HepG2 (cell line): ENCODE data around the gene ALB. TPM values are rescaled to one million over a fixed set of nuclear protein-coding genes. Genes with fewer than 3 reads are reported as not detected.

ENCODE experiments used
- ATAC-seq: fragments of 200-7000 bp; cut with Tn5 transposase; 3 replicates; pipeline ENCODE4 v1.9.1; 2020; ENCODE audit warnings: mild to moderate bottlenecking, moderate library complexity
- BruUV-seq: library from RNA; stranded (reverse); fragments of 400-500 nt; replicated peaks from 2 replicates; lab custom pipeline; 2021; lab: Mats Ljungman, UMichigan
- CTCF ChIA-PET: fragments of 300-600 bp; formaldehyde crosslinking; extraction: SDS; loops from one replicate; lab custom pipeline; 2021; ENCODE audit warnings: low total read pairs, inconsistent platforms, low intra/inter-chr PET ratio; lab: Yijun Ruan, JAX
- POLR2A ChIA-PET: fragments of 350-600 bp; sonication (Branson Sonifier 250); formaldehyde crosslinking; loops from one replicate; lab custom pipeline; 2020; ENCODE audit warnings: antibody characterized with exemption, inconsistent platforms; lab: Yijun Ruan, JAX
- DNase-seq: peaks from one replicate; pipeline ENCODE4 v3.0.0-alpha.2; 2015; ENCODE audit warnings: low spot score
- FAIRE-seq: peaks from 3 replicates; lab custom pipeline; 2011; peaks lifted over from hg19 to GRCh38; lab: Jason Lieb, UNC
- H2AFZ ChIP-seq: one replicate; pipeline ENCODE4 v1.6.1; 2011; ENCODE audit warnings: low read length, inconsistent platforms
- H3K27ac ChIP-seq: fragments of 300-600 bp; 3 replicates; pipeline ENCODE4 v1.8.0; 2011; ENCODE audit warnings: mixed run types, mild to moderate bottlenecking, mixed read lengths, low read length, inconsistent platforms; ENCODE audit not compliant: insufficient read depth; ENCODE audit errors: extremely low read length
- H3K27me3 ChIP-seq, 2 experiments: fragments of 200-600 bp in 1 of 2; 2 replicates in 1 of 2; 3 replicates in 1 of 2; pipeline versions ENCODE4 v1.6.0 to v1.8.0; 2011; ENCODE audit warnings: low read length in 2 of 2, mild to moderate bottlenecking in 2 of 2, moderate library complexity in 2 of 2, inconsistent platforms in 1 of 2; ENCODE audit not compliant: insufficient read depth in 2 of 2, control insufficient read depth in 1 of 2
- H3K36me3 ChIP-seq, 2 experiments: fragments of 200-600 bp in 1 of 2; replicated peaks in 1 of 2; 2 replicates in 1 of 2; 3 replicates in 1 of 2; pipeline versions ENCODE4 v1.5.1 to v1.8.0; 2011; ENCODE audit warnings: low read length in 2 of 2, inconsistent platforms in 1 of 2; ENCODE audit not compliant: insufficient read depth in 2 of 2, control insufficient read depth in 1 of 2
- H3K4me1 ChIP-seq: 2 replicates; pipeline ENCODE4 v1.5.1; 2012; ENCODE audit warnings: low read length, inconsistent platforms; ENCODE audit not compliant: insufficient read depth
- H3K4me2 ChIP-seq: 2 replicates; pipeline ENCODE4 v1.6.0; 2011; ENCODE audit warnings: low read depth, low read length, inconsistent platforms
- H3K4me3 ChIP-seq, 3 experiments: fragments of 200-600 bp in 1 of 3; sonication (generic), shearing (Covaris generic) in 1 of 3; replicated peaks in 1 of 3; 2 replicates each; pipeline ENCODE4 v1.5.1; 2011 to 2016; ENCODE audit warnings: low read length in 3 of 3, inconsistent platforms in 2 of 3, low read depth in 2 of 3, mild to moderate bottlenecking in 2 of 3, control low read depth in 1 of 3, mixed read lengths in 1 of 3; ENCODE audit not compliant: insufficient read depth in 1 of 3
- H3K79me2 ChIP-seq: one replicate; pipeline ENCODE4 v1.6.1; 2011; ENCODE audit warnings: low read length, inconsistent platforms; ENCODE audit not compliant: insufficient read depth
- H3K9ac ChIP-seq: 2 replicates; pipeline ENCODE4 v1.6.0; 2011; ENCODE audit warnings: mild to moderate bottlenecking, low read depth, low read length, inconsistent platforms; ENCODE audit not compliant: insufficient read depth
- H3K9me3 ChIP-seq: 2 replicates; pipeline ENCODE4 v1.5.1; 2012; ENCODE audit warnings: mild to moderate bottlenecking, low read length
- H4K20me1 ChIP-seq: 2 replicates; pipeline ENCODE4 v1.6.0; 2011; ENCODE audit warnings: inconsistent platforms, mild to moderate bottlenecking, low read length, moderate library complexity; ENCODE audit not compliant: insufficient read depth
- ADNP ChIP-seq: sonication (generic); formaldehyde crosslinking; IDR thresholded peaks from 2 replicates; pipeline ENCODE4 v1.4.0; 2020; ENCODE audit warnings: missing genetic modification reagents
- AGO2 ChIP-seq: fragments of 200-400 bp; formaldehyde crosslinking; optimal IDR thresholded peaks from 2 replicates; pipeline ENCODE3; 2017; ENCODE audit warnings: mild to moderate bottlenecking, low read depth, low read length, moderate library complexity
- CEBPG ChIP-seq: IDR thresholded peaks from 2 replicates; pipeline ENCODE4 v1.6.1; 2016
- CHD4 ChIP-seq: fragments of 200-600 bp; sonication (generic); IDR thresholded peaks from 2 replicates; pipeline ENCODE4 v1.7.0; 2017; ENCODE audit warnings: mild to moderate bottlenecking, low read length, borderline replicate concordance
- HDAC6 ChIP-seq: fragments of 200-600 bp; sonication (generic); IDR thresholded peaks from 2 replicates; pipeline ENCODE4 v1.7.0; 2017; ENCODE audit warnings: mild to moderate bottlenecking, antibody characterized with exemption, low read length, low read depth
- KLF9 ChIP-seq: IDR thresholded peaks from 2 replicates; pipeline ENCODE4 v1.6.1; 2016; ENCODE audit warnings: low read depth
- MTA3 ChIP-seq: sonication (generic); formaldehyde crosslinking; IDR thresholded peaks from 2 replicates; pipeline ENCODE4 v1.4.0; 2020; ENCODE audit warnings: missing genetic modification reagents
- PBX3 ChIP-seq: sonication (generic); formaldehyde crosslinking; IDR thresholded peaks from 2 replicates; pipeline ENCODE4 v1.8.1; 2023; ENCODE audit warnings: missing genetic modification reagents, inconsistent platforms, borderline replicate concordance
- PHF8 ChIP-seq: sonication (generic); formaldehyde crosslinking; IDR thresholded peaks from 2 replicates; pipeline ENCODE4 v1.5.0; 2020; ENCODE audit warnings: missing genetic modification reagents
- SNAI1 ChIP-seq: sonication (generic); formaldehyde crosslinking; IDR thresholded peaks from 2 replicates; pipeline ENCODE4 v1.5.0; 2020; ENCODE audit warnings: mild to moderate bottlenecking, missing genetic modification reagents, borderline replicate concordance
- U2AF1 ChIP-seq: fragments of 200-400 bp; formaldehyde crosslinking; optimal IDR thresholded peaks from 2 replicates; pipeline ENCODE3; 2017; ENCODE audit warnings: mild to moderate bottlenecking, low read depth, low read length
- ZBTB20 ChIP-seq: sonication (generic); formaldehyde crosslinking; IDR thresholded peaks from 2 replicates; pipeline ENCODE4 v1.8.1; 2023; ENCODE audit warnings: missing genetic modification reagents, low read depth, mild to moderate bottlenecking, borderline replicate concordance
- ZFYVE20 ChIP-seq: sonication (generic); formaldehyde crosslinking; IDR thresholded peaks from 2 replicates; pipeline ENCODE4 v1.8.0; 2023; ENCODE audit warnings: low read depth, mild to moderate bottlenecking, moderate library complexity, missing genetic modification reagents, borderline replicate concordance
- ZNF703 ChIP-seq: sonication (generic); formaldehyde crosslinking; IDR thresholded peaks from 2 replicates; pipeline ENCODE4 v1.5.1; 2020; ENCODE audit warnings: missing genetic modification reagents, mild to moderate bottlenecking, moderate library complexity, borderline replicate concordance
- ZNF746 ChIP-seq: sonication (generic); formaldehyde crosslinking; IDR thresholded peaks from 2 replicates; pipeline ENCODE4 v1.8.0; 2022; ENCODE audit warnings: mild to moderate bottlenecking, missing genetic modification reagents
- whole genome bisulfite sequencing: methylation state at CpG from one replicate; pipeline ENCODE4 v1.1.6; 2017; ENCODE audit warnings: low lambda C conversion rate; 5-methylcytosine and 5-hydroxymethylcytosine counted together
- in situ Hi-C: cut with HindIII; loops from 2 replicates; pipeline ENCODE4 v1.10.0; 2017; ENCODE audit warnings: low pct_unique_long_range_greater_than_20kb; ENCODE audit not compliant: extremely low pct_ligation_motif_present
- intact Hi-C: fragments of 100-400 bp; cut with micrococcal nuclease; formaldehyde crosslinking; loops from one replicate; pipeline ENCODE4 v1.10.0; 2022; ENCODE audit not compliant: unreplicated experiment
- polyA plus RNA-seq, 8 experiments: library from polyadenylated mRNA; depleted of rRNA in 3 of 8; stranded (reverse) in 7 of 8; unstranded in 1 of 8; fragments of >200 nt; fragmentation: Illumina TruSeq in 4 of 8; extraction: Trizol in 4 of 8; gene quantifications; 2 replicates each; pipeline versions ENCODE4 v1.2.1 to v1.2.3, GENCODE V29; 2011 to 2016; ENCODE audit warnings: low read depth in 4 of 8, missing spikeins in 1 of 8, mixed read lengths in 1 of 8; ENCODE audit not compliant: insufficient read depth in 1 of 8
- total RNA-seq, 5 experiments: library from RNA; depleted of rRNA; stranded (reverse); fragments of >200 nt; fragmentation: Illumina TruSeq; extraction: Trizol; gene quantifications; 2 replicates each; pipeline ENCODE4 v1.2.3, GENCODE V29; 2016; ENCODE audit warnings: low read depth in 1 of 5
- TF ChIP-seq, protein P1 (sequence below): sonication (generic); formaldehyde crosslinking; IDR thresholded peaks from 2 replicates; pipeline ENCODE4 v1.4.0; 2020; ENCODE audit warnings: mild to moderate bottlenecking, missing genetic modification reagents

ALB gene
- total and polyA plus RNA-seq, 2 of the 13 experiments (the other 11 are each of a cell fraction or from before 2014, with no cell fraction given), result 22,259 to 22,625 TPM

GRCh38 chr4:73431813-73432168, 27.7 kb downstream of the ALB start (continued):
- TF ChIP-seq CHD4 (peak; percentile 60; the same call in 1 of the 2 replicates), AGO2 (peak; percentile 33)

GRCh38 chr4:73432169-73433000, 28.3 kb downstream of the ALB start:
- peak overlapping the region; percentile 80 for H3K4me2 ChIP-seq
- H3K27me3 ChIP-seq, result no peaks in the 10 kb centered on the region
- DNase-seq (peak; percentile 97), FAIRE-seq (peak; percentile 39), ATAC-seq (peak; percentile 81)
- H3K9me3 ChIP-seq, result no peaks in the 10 kb centered on the region
- in situ Hi-C loops (no loop called here), intact Hi-C loops (loop anchor here (1.0 to 10.0 kb wide), 4 partner anchors 9 to 178 kb away; partner anchors contain the start of gene ANKRD17)
- H3K4me3 ChIP-seq, result peak overlapping the region in 2 of 3 experiments; percentile 25 to 49; a peak in 3 of 6 replicates
- BruUV-seq, result no TSS peak
- no peak overlapping the region for H2AFZ ChIP-seq
- WGBS, result 0% methylated on average over 5 of the region's 5 CpGs
- no peaks in the 10 kb centered on the region for H3K36me3 ChIP-seq
- no peaks in the 10 kb centered on the region for H4K20me1 ChIP-seq
- ChIA-PET POLR2A (interaction anchor here (1.1 to 6.3 kb wide), 14 partner anchors 11 to 91 kb away, joined by 3 to 85 read pairs (median 14); partner anchors contain the start of gene ALB), CTCF (interaction anchor here (1.7 to 2.4 kb wide), 2 partner anchors 14 to 91 kb away, joined by 5 to 6 read pairs; no protein-coding TSS in a partner anchor)
- peak overlapping the region; percentile 79 for H3K9ac ChIP-seq
- peak overlapping the region; percentile 98 for H3K27ac ChIP-seq
- H3K79me2 ChIP-seq, result peaks cover 44% of the 10 kb centered on the region
- peaks cover 96% of the 10 kb centered on the region for H3K4me1 ChIP-seq
- TF ChIP-seq SNAI1 (CRISPR knock-in tag) (no peak), ADNP (CRISPR knock-in tag) (no peak), U2AF1 (no peak), HDAC6 (no peak), ZFYVE20 (CRISPR knock-in tag) (no peak), KLF9 (no peak), ZNF746 (CRISPR knock-in tag) (no peak), PHF8 (CRISPR knock-in tag) (no peak), MTA3 (no peak), ZBTB20 (peak; percentile 100), CEBPG (CRISPR knock-in tag) (peak; percentile 93), PBX3 (no peak), ZNF703 (CRISPR knock-in tag) (no peak)
- TF ChIP-seq, protein P1, sequence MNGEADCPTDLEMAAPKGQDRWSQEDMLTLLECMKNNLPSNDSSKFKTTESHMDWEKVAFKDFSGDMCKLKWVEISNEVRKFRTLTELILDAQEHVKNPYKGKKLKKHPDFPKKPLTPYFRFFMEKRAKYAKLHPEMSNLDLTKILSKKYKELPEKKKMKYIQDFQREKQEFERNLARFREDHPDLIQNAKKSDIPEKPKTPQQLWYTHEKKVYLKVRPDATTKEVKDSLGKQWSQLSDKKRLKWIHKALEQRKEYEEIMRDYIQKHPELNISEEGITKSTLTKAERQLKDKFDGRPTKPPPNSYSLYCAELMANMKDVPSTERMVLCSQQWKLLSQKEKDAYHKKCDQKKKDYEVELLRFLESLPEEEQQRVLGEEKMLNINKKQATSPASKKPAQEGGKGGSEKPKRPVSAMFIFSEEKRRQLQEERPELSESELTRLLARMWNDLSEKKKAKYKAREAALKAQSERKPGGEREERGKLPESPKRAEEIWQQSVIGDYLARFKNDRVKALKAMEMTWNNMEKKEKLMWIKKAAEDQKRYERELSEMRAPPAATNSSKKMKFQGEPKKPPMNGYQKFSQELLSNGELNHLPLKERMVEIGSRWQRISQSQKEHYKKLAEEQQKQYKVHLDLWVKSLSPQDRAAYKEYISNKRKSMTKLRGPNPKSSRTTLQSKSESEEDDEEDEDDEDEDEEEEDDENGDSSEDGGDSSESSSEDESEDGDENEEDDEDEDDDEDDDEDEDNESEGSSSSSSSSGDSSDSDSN, result no peak
